SU-DHL-6 (cell line): ENCODE results near the gene SPG7.

ENCODE experiments used
- H2AFZ ChIP-seq: fragments of 200-600 bp; sonication (generic); 2 replicates; pipeline ENCODE4 v1.6.1; 2014; ENCODE audit warnings: low read depth, mild to moderate bottlenecking, moderate library complexity, mixed read lengths, antibody characterized with exemption, low read length; ENCODE audit not compliant: severe bottlenecking
- H3F3A ChIP-seq: fragments of 200-600 bp; shearing (Covaris generic); 2 replicates; pipeline ENCODE4 v1.6.0; 2016; ENCODE audit warnings: antibody characterized with exemption, mild to moderate bottlenecking; ENCODE audit not compliant: insufficient read depth
- H3K27ac ChIP-seq: fragments of 200-600 bp; sonication (generic); 2 replicates; pipeline ENCODE4 v1.5.1; 2016; ENCODE audit warnings: low read depth, mild to moderate bottlenecking, low read length, moderate library complexity, mixed read lengths
- H3K27me3 ChIP-seq: fragments of 200-600 bp; sonication (generic), shearing (Covaris generic); 2 replicates; pipeline ENCODE4 v1.6.0; 2014; ENCODE audit warnings: mild to moderate bottlenecking, low read length
- H3K36me3 ChIP-seq: fragments of 200-600 bp; sonication (generic); 2 replicates; pipeline ENCODE4 v1.6.1; 2014; ENCODE audit warnings: mild to moderate bottlenecking, low read length, mixed read lengths
- H3K4me2 ChIP-seq: fragments of 300-600, 200-600 bp; shearing (Covaris generic), sonication (generic); 2 replicates; pipeline ENCODE4 v1.6.0; 2014; ENCODE audit warnings: low read length, low read depth, mild to moderate bottlenecking; ENCODE audit not compliant: poor library complexity, severe bottlenecking
- H3K4me3 ChIP-seq: fragments of 200-600 bp; sonication (generic); 2 replicates; pipeline ENCODE4 v1.5.1; 2014; ENCODE audit warnings: antibody characterized with exemption, low read length, mild to moderate bottlenecking, mixed read lengths; ENCODE audit not compliant: insufficient read depth, poor library complexity, severe bottlenecking
- H3K79me2 ChIP-seq: fragments of 200-600 bp; sonication (generic); 2 replicates; pipeline ENCODE4 v1.6.1; 2014; ENCODE audit warnings: mild to moderate bottlenecking, low read length, moderate library complexity; ENCODE audit not compliant: insufficient read depth
- H3K9ac ChIP-seq: fragments of 200-600 bp; sonication (generic); 2 replicates; pipeline ENCODE4 v1.7.0; 2014; ENCODE audit warnings: mild to moderate bottlenecking, low read length
- H3K9me2 ChIP-seq: fragments of 200-600 bp; sonication (generic); replicated peaks from 2 replicates; pipeline ENCODE4 v1.6.1; 2014; ENCODE audit warnings: low read length; ENCODE audit not compliant: insufficient read depth
- H3K9me3 ChIP-seq: fragments of 200-600 bp; sonication (generic); 2 replicates; pipeline ENCODE4 v1.6.1; 2014; ENCODE audit warnings: low read length, mixed read lengths; ENCODE audit not compliant: insufficient read depth
- H4K20me1 ChIP-seq: fragments of 200-600 bp; sonication (generic); 2 replicates; pipeline ENCODE4 v1.6.1; 2014; ENCODE audit warnings: low read depth, mild to moderate bottlenecking, antibody characterized with exemption, low read length, moderate library complexity, mixed read lengths
- CTCF ChIP-seq: fragments of 200-600 bp; sonication (generic); IDR thresholded peaks from one replicate; pipeline ENCODE4 v1.5.1; 2017; ENCODE audit warnings: antibody characterized with exemption, mild to moderate bottlenecking, low read length, moderate library complexity; ENCODE audit not compliant: insufficient read depth, poor library complexity, severe bottlenecking
- EZH2phosphoT487 ChIP-seq: fragments of 200-600 bp; sonication (generic), shearing (Covaris generic); conservative IDR thresholded peaks from 2 replicates; pipeline ENCODE4 v1.6.1; 2018; ENCODE audit warnings: mild to moderate bottlenecking, antibody characterized with exemption, low read length, moderate library complexity, mixed read lengths

Gene SPG7

GRCh38 chr16:89602952-89603590, 94.9 kb downstream of the SPG7 start:
- H3K9ac ChIP-seq = no peak overlapping the region
- H3K9me2 ChIP-seq = no peaks in the 10 kb centered on the region
- H3K36me3 ChIP-seq = no peaks in the 10 kb centered on the region
- H3K4me2 ChIP-seq = no peak overlapping the region
- H3F3A ChIP-seq = no peaks in the 10 kb centered on the region
- no peak overlapping the region for H2AFZ ChIP-seq
- H3K27ac ChIP-seq = no peak overlapping the region
- H3K4me3 ChIP-seq = no peak overlapping the region
- no peaks in the 10 kb centered on the region for H4K20me1 ChIP-seq
- no peak for TF ChIP-seq EZH2phosphoT487
- no peak for TF ChIP-seq CTCF
- H3K27me3 ChIP-seq = no peaks in the 10 kb centered on the region
- H3K79me2 ChIP-seq = no peaks in the 10 kb centered on the region
- no peaks in the 10 kb centered on the region for H3K9me3 ChIP-seq

- Histone ChIP-seq H3K9me2 (no peaks in the 10 kb centered on the region), H3K9me3 (no peaks in the 10 kb centered on the region), H2AFZ (no peak overlapping the region), H3F3A (no peaks in the 10 kb centered on the region), H3K79me2 (no peaks in the 10 kb centered on the region), H3K36me3 (no peaks in the 10 kb centered on the region), H3K4me3 (no peak overlapping the region), H3K27ac (no peak overlapping the region), H4K20me1 (no peaks in the 10 kb centered on the region), H3K27me3 (no peaks in the 10 kb centered on the region), H3K4me2 (no peak overlapping the region), H3K9ac (no peak overlapping the region)
- TF ChIP-seq CTCF = no peak
- no peak for TF ChIP-seq EZH2phosphoT487
These were observed 96.6 kb downstream of the SPG7 start for GRCh38 chr16:89604764-89605163.

- Histone ChIP-seq H2AFZ (no peak overlapping the region), H3K27me3 (no peaks in the 10 kb centered on the region), H3K27ac (no peak overlapping the region), H3K9me3 (no peaks in the 10 kb centered on the region), H3K36me3 (no peaks in the 10 kb centered on the region), H3K9ac (no peak overlapping the region), H3K4me2 (no peak overlapping the region), H4K20me1 (no peaks in the 10 kb centered on the region), H3F3A (no peaks in the 10 kb centered on the region), H3K9me2 (no peaks in the 10 kb centered on the region), H3K4me3 (no peak overlapping the region), H3K79me2 (no peaks in the 10 kb centered on the region)
- TF ChIP-seq CTCF (no peak), EZH2phosphoT487 (no peak)
These were observed 97.2 kb downstream of the SPG7 start for GRCh38 chr16:89605186-89605970.
